K562 (cell line): ENCODE results near the gene CHRNB1. TPM values are rescaled to one million over a fixed set of nuclear protein-coding genes. Genes with fewer than 3 reads are reported as not detected.

Source experiments
- ARID1B ChIP-seq: fragments of 450-650 bp; IDR thresholded peaks from 2 replicates; pipeline ENCODE4 v1.6.1; 2016; ENCODE audit warnings: antibody characterized with exemption, mild to moderate bottlenecking, inconsistent platforms
- BRF1 ChIP-seq: IDR thresholded peaks from 3 replicates; pipeline ENCODE4 v1.6.1; 2011; ENCODE audit warnings: borderline replicate concordance, mild to moderate bottlenecking; ENCODE audit not compliant: insufficient read length; ENCODE audit errors: extremely low read depth
- C11orf30 ChIP-seq: fragments of 450-650 bp; IDR thresholded peaks from 2 replicates; pipeline ENCODE4 v1.6.1; 2016; ENCODE audit warnings: low read depth, mild to moderate bottlenecking
- COPS2 ChIP-seq: fragments of 450-650 bp; conservative IDR thresholded peaks from 2 replicates; pipeline ENCODE4 v1.6.1; 2016; ENCODE audit warnings: mild to moderate bottlenecking, moderate library complexity
- FOXM1 ChIP-seq, 2 experiments: fragments of 450-650 bp in 1 of 2; sonication (generic) in 1 of 2; formaldehyde crosslinking in 1 of 2; IDR thresholded peaks; 2 replicates each; pipeline versions ENCODE4 v1.6.1 to v1.9.0; 2017 to 2022; ENCODE audit warnings: low read depth in 2 of 2, mild to moderate bottlenecking in 2 of 2, missing genetic modification reagents in 1 of 2, moderate library complexity in 1 of 2
- MYBL2 ChIP-seq, 2 experiments: fragments of 450-650 bp in 1 of 2; sonication (generic) in 1 of 2; formaldehyde crosslinking in 1 of 2; IDR thresholded peaks; 2 replicates each; pipeline versions ENCODE4 v1.6.1 to v1.8.1; 2017 to 2022; ENCODE audit warnings: borderline replicate concordance in 1 of 2, inconsistent platforms in 1 of 2, low read depth in 1 of 2, mild to moderate bottlenecking in 1 of 2, missing genetic modification reagents in 1 of 2, moderate library complexity in 1 of 2
- NR2C2 ChIP-seq, 2 experiments: fragments of 200-800 bp in 1 of 2; sonication (Bioruptor generic) in 1 of 2; sonication (generic) in 1 of 2; formaldehyde crosslinking in 1 of 2; IDR thresholded peaks; 2 replicates each; pipeline versions ENCODE4 v1.6.1 to v1.8.0; 2016 to 2022; ENCODE audit warnings: mild to moderate bottlenecking in 1 of 2, missing compliant biosample characterization in 1 of 2, missing genetic modification characterization in 1 of 2, missing genetic modification reagents in 1 of 2
- SMAD3 ChIP-seq: fragments of 450-650 bp; formaldehyde crosslinking; conservative IDR thresholded peaks from 2 replicates; pipeline ENCODE4 v1.4.0; 2020; ENCODE audit warnings: mild to moderate bottlenecking
- SRSF3 ChIP-seq: fragments of 200-400 bp; formaldehyde crosslinking; IDR thresholded peaks from 2 replicates; pipeline ENCODE4 v1.6.1; 2016; ENCODE audit warnings: mild to moderate bottlenecking, low read length, moderate library complexity; ENCODE audit not compliant: insufficient read depth
- THRAP3 ChIP-seq: fragments of 450-650 bp; IDR thresholded peaks from 2 replicates; pipeline ENCODE4 v1.6.1; 2016; ENCODE audit warnings: mild to moderate bottlenecking, inconsistent platforms, borderline replicate concordance
- ZNF717 ChIP-seq: fragments of 250-450 bp; sonication (Bioruptor Pico); IDR thresholded peaks from 2 replicates; pipeline ENCODE4 v1.5.0; 2021
- polyA plus RNA-seq, 8 experiments: library from polyadenylated mRNA; depleted of rRNA in 4 of 8; stranded (reverse) in 5 of 8; unstranded in 3 of 8; fragments of >200 nt; fragmentation: Nextera tagmentation in 2 of 8; fragmentation: Illumina TruSeq in 1 of 8; extraction: Ambion mirVana in 2 of 8; extraction: Trizol in 1 of 8; gene quantifications; 2 replicates each; pipeline versions ENCODE4 v1.2.1 to v1.2.3, GENCODE V29; 2011 to 2014; ENCODE audit warnings: inconsistent platforms in 1 of 8, missing spikeins in 1 of 8
- total RNA-seq, 7 experiments: library from RNA; depleted of rRNA in 6 of 7; stranded (reverse); fragments of >200 nt in 6 of 7; fragmentation: Illumina TruSeq in 2 of 7; extraction: Trizol in 2 of 7; gene quantifications; 2 replicates each; pipeline versions ENCODE4 v1.2.1 to v1.2.3, GENCODE V29; 2011 to 2021; ENCODE audit warnings: low replicate concordance in 1 of 7
- TF ChIP-seq, protein P1 (sequence below): fragments of 450-650 bp; IDR thresholded peaks from 2 replicates; pipeline ENCODE4 v1.6.1; 2016; ENCODE audit warnings: missing biosample characterization, missing genetic modification characterization
- TF ChIP-seq, protein P2 (sequence below): fragments of 450-650 bp; IDR thresholded peaks from 2 replicates; pipeline ENCODE4 v1.6.1; 2016; ENCODE audit warnings: borderline replicate concordance
- TF ChIP-seq, protein P3 (sequence below), 3 experiments: fragments of 200-800 bp in 1 of 3; sonication (Bioruptor generic) in 1 of 3; sonication (generic) in 1 of 3; formaldehyde crosslinking in 1 of 3; IDR thresholded peaks; 2 replicates each; pipeline versions ENCODE4 v1.6.1 to v1.8.0; 2016 to 2022; ENCODE audit warnings: mild to moderate bottlenecking in 2 of 3, missing compliant biosample characterization in 2 of 3, missing genetic modification characterization in 2 of 3, missing genetic modification reagents in 1 of 3
- TF ChIP-seq, protein P4 (sequence below), 2 experiments: fragments of 250-450 bp in 1 of 2; fragments of 450-650 bp in 1 of 2; sonication (Bioruptor Pico) in 1 of 2; IDR thresholded peaks; 2 replicates each; pipeline versions ENCODE4 v1.6.1 to v1.8.0; 2016 to 2021; ENCODE audit warnings: mild to moderate bottlenecking in 2 of 2, moderate library complexity in 2 of 2, missing compliant biosample characterization in 1 of 2, missing genetic modification characterization in 1 of 2
- TF ChIP-seq, protein P5 (sequence below): fragments of 250-450 bp; sonication (Bioruptor Pico); IDR thresholded peaks from 2 replicates; pipeline ENCODE4 v1.8.0; 2021; ENCODE audit warnings: borderline replicate concordance, mild to moderate bottlenecking, moderate library complexity; ENCODE audit not compliant: poor library complexity, severe bottlenecking
- TF ChIP-seq, protein P6 (sequence below): fragments of 250-450 bp; sonication (Bioruptor Pico); IDR thresholded peaks from 2 replicates; pipeline ENCODE4 v1.8.0; 2022; ENCODE audit warnings: moderate library complexity, mild to moderate bottlenecking, inconsistent platforms

Gene CHRNB1
- total and polyA plus RNA-seq, 9 of the 15 experiments (the other 6 are each of a cell fraction or from before 2014, with no cell fraction given), result 4.7 to 12.3 (median 6.8) TPM

DNA sequence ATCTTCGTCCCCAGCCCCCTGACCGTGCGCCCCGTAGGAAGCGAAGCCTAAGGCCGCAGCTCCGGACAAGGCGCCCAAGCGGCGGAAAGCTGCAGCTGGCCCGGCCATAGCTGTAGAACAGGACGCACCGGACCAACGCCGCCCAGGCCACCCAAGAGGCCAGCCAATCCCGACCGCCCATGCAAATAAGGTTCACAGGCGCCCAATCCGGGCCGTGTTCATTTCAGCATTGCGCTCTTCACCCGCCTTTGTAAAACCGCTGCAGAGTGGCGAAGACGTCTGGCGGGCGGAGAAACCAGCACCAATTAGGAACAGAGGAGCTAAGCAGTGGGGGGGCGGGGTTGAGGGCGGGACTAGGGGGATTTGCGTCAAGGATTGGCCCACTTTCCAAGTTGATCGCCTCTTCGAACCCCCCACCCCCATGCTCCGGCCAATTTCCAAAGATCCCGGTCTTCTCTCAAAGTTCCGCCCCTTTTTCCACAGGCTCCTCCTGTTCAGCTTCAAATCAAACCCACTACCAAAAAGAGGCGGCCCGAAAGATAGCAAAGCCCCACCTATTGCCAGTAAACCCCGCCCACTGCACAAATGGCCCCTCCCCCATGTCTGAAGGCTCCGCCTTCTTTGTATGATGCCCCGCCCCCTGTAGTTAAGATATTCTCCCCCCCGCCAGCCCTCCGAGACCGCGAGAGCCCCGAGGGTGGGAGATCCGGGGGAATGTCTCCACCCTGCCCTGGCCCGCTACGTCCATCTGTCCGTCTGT lies 40.7 kb upstream of the CHRNB1 start, which contains the start of gene TMEM256 (continued):
- TF ChIP-seq, protein P1, sequence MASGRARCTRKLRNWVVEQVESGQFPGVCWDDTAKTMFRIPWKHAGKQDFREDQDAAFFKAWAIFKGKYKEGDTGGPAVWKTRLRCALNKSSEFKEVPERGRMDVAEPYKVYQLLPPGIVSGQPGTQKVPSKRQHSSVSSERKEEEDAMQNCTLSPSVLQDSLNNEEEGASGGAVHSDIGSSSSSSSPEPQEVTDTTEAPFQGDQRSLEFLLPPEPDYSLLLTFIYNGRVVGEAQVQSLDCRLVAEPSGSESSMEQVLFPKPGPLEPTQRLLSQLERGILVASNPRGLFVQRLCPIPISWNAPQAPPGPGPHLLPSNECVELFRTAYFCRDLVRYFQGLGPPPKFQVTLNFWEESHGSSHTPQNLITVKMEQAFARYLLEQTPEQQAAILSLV (tag), result no peak
- TF ChIP-seq, protein P2, sequence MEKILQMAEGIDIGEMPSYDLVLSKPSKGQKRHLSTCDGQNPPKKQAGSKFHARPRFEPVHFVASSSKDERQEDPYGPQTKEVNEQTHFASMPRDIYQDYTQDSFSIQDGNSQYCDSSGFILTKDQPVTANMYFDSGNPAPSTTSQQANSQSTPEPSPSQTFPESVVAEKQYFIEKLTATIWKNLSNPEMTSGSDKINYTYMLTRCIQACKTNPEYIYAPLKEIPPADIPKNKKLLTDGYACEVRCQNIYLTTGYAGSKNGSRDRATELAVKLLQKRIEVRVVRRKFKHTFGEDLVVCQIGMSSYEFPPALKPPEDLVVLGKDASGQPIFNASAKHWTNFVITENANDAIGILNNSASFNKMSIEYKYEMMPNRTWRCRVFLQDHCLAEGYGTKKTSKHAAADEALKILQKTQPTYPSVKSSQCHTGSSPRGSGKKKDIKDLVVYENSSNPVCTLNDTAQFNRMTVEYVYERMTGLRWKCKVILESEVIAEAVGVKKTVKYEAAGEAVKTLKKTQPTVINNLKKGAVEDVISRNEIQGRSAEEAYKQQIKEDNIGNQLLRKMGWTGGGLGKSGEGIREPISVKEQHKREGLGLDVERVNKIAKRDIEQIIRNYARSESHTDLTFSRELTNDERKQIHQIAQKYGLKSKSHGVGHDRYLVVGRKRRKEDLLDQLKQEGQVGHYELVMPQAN, result peak; percentile 72; the same call in 1 of the 2 replicates
- TF ChIP-seq BRF1 (no peak), ZNF717 (no peak), C11orf30 (peak; percentile 85), NR2C2 (CRISPR knock-in tag; IDR thresholded peaks at IDR 0.05) (no peak), NR2C2 (tag; IDR thresholded peaks at IDR 0.05) (peak; percentile 82), COPS2 (no peak), FOXM1 (IDR thresholded peaks at IDR 0.05; ENCODE audit: low read depth) (no peak), FOXM1 (CRISPR knock-in tag; IDR thresholded peaks at IDR 0.05; ENCODE audit: low read depth) (no peak), ARID1B (no peak), SMAD3 (CRISPR knock-in tag) (no peak), SRSF3 (no peak), MYBL2 (IDR thresholded peaks at IDR 0.05; ENCODE audit: low read depth) (peak; percentile 25; the same call in 1 of the 2 replicates), MYBL2 (CRISPR knock-in tag; IDR thresholded peaks at IDR 0.05; ENCODE audit: borderline replicate concordance) (no peak), THRAP3 (no peak)
- TF ChIP-seq, protein P3, sequence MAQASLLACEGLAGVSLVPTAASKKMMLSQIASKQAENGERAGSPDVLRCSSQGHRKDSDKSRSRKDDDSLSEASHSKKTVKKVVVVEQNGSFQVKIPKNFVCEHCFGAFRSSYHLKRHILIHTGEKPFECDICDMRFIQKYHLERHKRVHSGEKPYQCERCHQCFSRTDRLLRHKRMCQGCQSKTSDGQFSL (CRISPR knock-in tag; IDR thresholded peaks at IDR 0.05), result 0 out of 2 replicates have a peak, but pooled peaks have one; percentile 79
- TF ChIP-seq, protein P3 (tag; IDR thresholded peaks at IDR 0.05), result no peak
- TF ChIP-seq, protein P4, sequence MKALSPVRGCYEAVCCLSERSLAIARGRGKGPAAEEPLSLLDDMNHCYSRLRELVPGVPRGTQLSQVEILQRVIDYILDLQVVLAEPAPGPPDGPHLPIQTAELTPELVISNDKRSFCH (CRISPR knock-in tag; IDR thresholded peaks at IDR 0.05), result no peak
- TF ChIP-seq, protein P4 (tag; IDR thresholded peaks at IDR 0.05), result no peak
- TF ChIP-seq, protein P5, sequence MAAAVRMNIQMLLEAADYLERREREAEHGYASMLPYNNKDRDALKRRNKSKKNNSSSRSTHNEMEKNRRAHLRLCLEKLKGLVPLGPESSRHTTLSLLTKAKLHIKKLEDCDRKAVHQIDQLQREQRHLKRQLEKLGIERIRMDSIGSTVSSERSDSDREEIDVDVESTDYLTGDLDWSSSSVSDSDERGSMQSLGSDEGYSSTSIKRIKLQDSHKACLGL (CRISPR knock-in tag), result no peak
- TF ChIP-seq, protein P6, sequence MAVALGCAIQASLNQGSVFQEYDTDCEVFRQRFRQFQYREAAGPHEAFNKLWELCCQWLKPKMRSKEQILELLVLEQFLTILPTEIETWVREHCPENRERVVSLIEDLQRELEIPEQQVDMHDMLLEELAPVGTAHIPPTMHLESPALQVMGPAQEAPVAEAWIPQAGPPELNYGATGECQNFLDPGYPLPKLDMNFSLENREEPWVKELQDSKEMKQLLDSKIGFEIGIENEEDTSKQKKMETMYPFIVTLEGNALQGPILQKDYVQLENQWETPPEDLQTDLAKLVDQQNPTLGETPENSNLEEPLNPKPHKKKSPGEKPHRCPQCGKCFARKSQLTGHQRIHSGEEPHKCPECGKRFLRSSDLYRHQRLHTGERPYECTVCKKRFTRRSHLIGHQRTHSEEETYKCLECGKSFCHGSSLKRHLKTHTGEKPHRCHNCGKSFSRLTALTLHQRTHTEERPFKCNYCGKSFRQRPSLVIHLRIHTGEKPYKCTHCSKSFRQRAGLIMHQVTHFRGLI (CRISPR knock-in tag), result no peak
